ENCODE data around the gene ASPG.
A peak's percentile ranks its signal among the peaks of the same experiment; 100 is the strongest.

The ASPG gene

DNA sequence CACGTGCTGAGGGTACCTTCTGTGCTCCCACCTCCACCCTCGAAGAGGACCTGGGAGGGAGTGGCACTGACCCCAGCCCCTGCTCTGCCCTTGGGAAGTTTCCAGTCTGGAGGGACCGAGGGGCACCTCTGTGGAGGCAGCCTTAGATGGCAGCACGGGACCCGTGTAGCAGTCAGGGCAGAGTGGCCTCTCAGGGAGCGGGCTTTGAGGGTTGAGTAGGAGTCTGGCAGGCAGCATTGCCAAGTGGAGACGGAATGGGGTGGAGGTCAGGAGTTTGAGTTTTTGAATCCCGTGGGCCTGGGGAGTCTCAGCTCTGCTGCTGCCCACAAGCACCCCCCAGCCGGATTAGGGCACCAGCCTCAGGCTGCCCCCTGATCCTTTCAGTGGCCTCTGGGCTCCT is 74.5 kb downstream of the ASPG start:
- no peak for TF ChIP-seq Cebpa-rat (IDR thresholded peaks at IDR 0.05)
- Histone ChIP-seq H3K27me3 (no peaks in the 10 kb centered on the region), H3K4me1 (peaks cover 7 to 79% (median 44%) of the 10 kb centered on the region in 10 experiments; a peak in 19 of 20 replicates), H3K36me3 (peaks cover 0 to 10% (median 0%) of the 10 kb centered on the region in 11 experiments; a peak in 3 of 22 replicates), H3K9me3 (replicated peaks in 1 of 11) (no peaks in the 10 kb centered on the region), H4K20me1 (peaks cover 0 to 75% (median 17%) of the 10 kb centered on the region in 11 experiments; a peak in 15 of 22 replicates), H3K9ac (no peak overlapping the region), H3K4me2 (peak overlapping the region in 1 of 11 experiments; percentile 30; a peak in 1 of 22 replicates), H3K27ac (no peak overlapping the region), H3K4me3 (no peak overlapping the region)

DNA sequence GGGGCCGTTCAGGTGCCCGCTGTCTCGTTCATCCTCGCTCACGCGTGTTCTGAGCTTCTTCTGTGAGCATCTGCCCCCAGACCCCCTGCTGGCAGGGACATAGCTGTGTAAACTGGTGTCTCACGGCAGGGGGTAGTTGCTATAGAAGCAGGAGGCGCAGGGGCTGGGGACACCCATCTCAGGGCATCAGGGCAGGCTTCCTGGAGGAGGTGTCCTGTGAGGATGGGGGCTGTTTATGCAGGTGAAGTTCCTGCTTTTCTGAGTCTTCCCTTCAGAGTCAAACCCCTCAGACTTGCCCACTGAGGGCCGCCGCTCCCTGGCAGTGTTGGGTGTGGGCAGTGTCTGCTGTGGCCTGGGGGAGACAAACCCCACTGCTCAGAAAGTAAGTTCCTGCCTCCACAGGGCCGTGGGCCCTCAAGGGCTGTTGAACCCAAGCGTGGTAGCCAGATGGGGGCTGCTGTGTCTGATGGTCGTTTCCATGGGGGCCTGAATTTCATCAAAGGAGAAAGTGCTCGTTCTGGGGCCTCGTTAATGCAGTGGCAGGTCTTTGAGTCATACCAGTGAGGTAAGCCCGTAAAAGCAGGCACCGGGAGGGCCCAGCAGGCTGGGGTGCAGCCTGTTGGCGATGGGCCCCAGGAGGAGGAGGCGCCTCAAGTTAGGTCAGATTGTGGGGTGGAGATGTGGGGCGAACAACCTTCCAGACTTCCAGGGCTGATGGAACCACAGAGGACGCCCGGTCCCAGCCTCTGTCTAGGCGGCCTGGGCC is 76.3 kb downstream of the ASPG start:
- Histone ChIP-seq H3K27ac (no peak overlapping the region), H3K4me1 (peaks cover 8 to 79% (median 43%) of the 10 kb centered on the region in 10 experiments), H4K20me1 (peaks cover 0 to 71% (median 17%) of the 10 kb centered on the region in 11 experiments; a peak in 15 of 22 replicates), H3K36me3 (peaks cover 0 to 10% (median 0%) of the 10 kb centered on the region in 11 experiments; a peak in 3 of 22 replicates), H3K9ac (no peak overlapping the region), H3K27me3 (no peaks in the 10 kb centered on the region), H3K4me3 (no peak overlapping the region), H3K4me2 (no peak overlapping the region), H3K9me3 (replicated peaks in 1 of 11) (no peaks in the 10 kb centered on the region)
- TF ChIP-seq Cebpa-rat (IDR thresholded peaks at IDR 0.05): no peak

DNA sequence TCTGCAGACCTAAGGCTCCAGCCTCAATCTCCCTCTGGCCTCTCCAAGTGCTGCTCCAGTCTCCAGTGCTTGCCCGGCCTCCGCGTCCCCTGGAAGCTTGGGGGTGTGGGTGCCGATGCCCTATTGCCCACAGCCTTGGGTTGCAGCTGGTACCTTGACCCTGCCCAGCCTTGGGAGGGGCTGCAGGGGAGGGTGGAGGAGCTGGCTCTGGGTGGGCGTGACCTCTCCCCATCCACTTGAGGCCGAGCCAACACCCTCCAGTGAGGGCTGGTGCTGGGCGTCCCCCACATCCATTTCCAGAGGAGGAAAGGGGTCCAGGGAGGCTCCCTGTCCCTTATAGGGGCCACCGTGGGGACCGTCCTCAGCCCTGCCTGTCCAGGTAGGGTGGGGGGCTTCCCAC is 77.0 kb downstream of the ASPG start:
- no peaks in the 10 kb centered on the region for H3K9me3 ChIP-seq (replicated peaks in 1 of 11)
- H3K4me3 ChIP-seq: no peak overlapping the region
- peaks cover 0 to 6% (median 0%) of the 10 kb centered on the region in 11 experiments; a peak in 1 of 22 replicates for H3K27me3 ChIP-seq
- peaks cover 15 to 79% (median 46%) of the 10 kb centered on the region in 10 experiments for H3K4me1 ChIP-seq
- H4K20me1 ChIP-seq: peaks cover 0 to 75% (median 24%) of the 10 kb centered on the region in 11 experiments; a peak in 16 of 22 replicates
- no peak overlapping the region for H3K4me2 ChIP-seq
- no peak overlapping the region for H3K9ac ChIP-seq
- no peak for TF ChIP-seq Cebpa-rat (IDR thresholded peaks at IDR 0.05)
- H3K27ac ChIP-seq: no peak overlapping the region
- H3K36me3 ChIP-seq: peaks cover 0 to 9% (median 0%) of the 10 kb centered on the region in 11 experiments; a peak in 3 of 22 replicates

DNA sequence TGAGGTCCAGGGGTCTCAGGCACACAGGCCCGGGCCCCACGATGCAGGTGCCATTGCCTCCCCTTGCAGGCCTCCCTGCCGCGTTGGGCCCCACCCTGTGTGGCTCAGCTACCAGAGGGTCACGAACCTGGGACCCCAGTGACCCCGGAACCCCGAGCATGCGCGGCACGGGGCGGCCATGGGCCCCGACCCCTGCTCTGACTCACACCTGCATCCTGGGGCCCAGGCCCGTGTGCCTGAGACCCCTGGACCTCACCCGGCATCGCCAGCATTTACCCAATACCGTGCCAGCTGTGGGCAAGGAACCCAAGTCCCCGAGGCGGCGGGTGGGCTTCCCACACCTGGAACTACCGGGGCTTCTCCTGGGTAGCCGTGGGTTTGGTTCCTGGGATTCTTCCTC is 78.0 kb downstream of the ASPG start:
- peaks cover 22 to 80% (median 50%) of the 10 kb centered on the region in 10 experiments for H3K4me1 ChIP-seq

DNA sequence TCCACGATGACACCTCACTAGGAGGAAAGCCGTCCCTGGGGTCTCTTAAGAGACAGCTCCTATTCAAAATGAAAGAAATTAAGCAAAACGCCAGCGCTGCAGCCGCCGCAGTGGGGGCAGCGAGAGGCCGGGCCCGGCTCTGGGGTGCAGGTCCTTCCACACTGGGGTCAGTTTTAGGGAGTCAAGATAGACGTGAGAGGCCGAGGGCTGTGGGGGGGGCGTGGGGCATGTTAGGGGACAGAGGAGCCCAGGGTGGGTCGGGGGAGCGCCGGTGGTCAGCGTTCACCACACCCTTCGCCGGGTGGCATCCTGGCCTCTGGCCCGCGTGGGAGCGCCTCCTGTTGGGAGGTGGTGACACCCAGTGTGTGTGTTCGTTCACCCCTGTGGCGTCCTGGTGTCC is 78.5 kb downstream of the ASPG start:
- Histone ChIP-seq H3K4me1 (peaks cover 27 to 80% (median 51%) of the 10 kb centered on the region in 10 experiments), H3K4me3 (no peak overlapping the region), H3K27ac (no peak overlapping the region), H3K9ac (no peak overlapping the region), H3K4me2 (peak overlapping the region in 1 of 11 experiments; percentile 7; a peak in 3 of 22 replicates), H3K36me3 (no peaks in the 10 kb centered on the region; a peak in 1 of 22 replicates), H3K27me3 (peaks cover 0 to 10% (median 0%) of the 10 kb centered on the region in 11 experiments; a peak in 1 of 22 replicates), H3K9me3 (replicated peaks in 1 of 11) (no peaks in the 10 kb centered on the region), H4K20me1 (peaks cover 0 to 75% (median 32%) of the 10 kb centered on the region in 11 experiments; a peak in 17 of 22 replicates)
- TF ChIP-seq Cebpa-rat (IDR thresholded peaks at IDR 0.05): no peak

More for the DNA sequence above, 78.0 kb downstream of the ASPG start:
- H3K4me2 ChIP-seq: peak overlapping the region in 2 of 11 experiments; percentile 4 to 7; a peak in 2 of 22 replicates
- peaks cover 0 to 75% (median 27%) of the 10 kb centered on the region in 11 experiments; a peak in 17 of 22 replicates for H4K20me1 ChIP-seq
- H3K27me3 ChIP-seq: peaks cover 0 to 10% (median 0%) of the 10 kb centered on the region in 11 experiments; a peak in 1 of 22 replicates
- H3K4me3 ChIP-seq: no peak overlapping the region
- no peaks in the 10 kb centered on the region; a peak in 1 of 22 replicates for H3K36me3 ChIP-seq
- H3K9ac ChIP-seq: no peak overlapping the region
- no peak for TF ChIP-seq Cebpa-rat (IDR thresholded peaks at IDR 0.05)
- no peak overlapping the region for H3K27ac ChIP-seq
- H3K9me3 ChIP-seq (replicated peaks in 1 of 11): no peaks in the 10 kb centered on the region

- Histone ChIP-seq H3K36me3 (no peaks in the 10 kb centered on the region; a peak in 1 of 22 replicates), H3K27ac (no peak overlapping the region), H3K4me3 (no peak overlapping the region), H3K4me1 (peaks cover 30 to 80% (median 52%) of the 10 kb centered on the region in 10 experiments), H4K20me1 (peaks cover 0 to 75% (median 36%) of the 10 kb centered on the region in 11 experiments; a peak in 17 of 22 replicates), H3K9me3 (replicated peaks in 1 of 11) (no peaks in the 10 kb centered on the region), H3K27me3 (peaks cover 0 to 10% (median 0%) of the 10 kb centered on the region in 11 experiments; a peak in 1 of 22 replicates), H3K4me2 (peak overlapping the region in 2 of 11 experiments; percentile 6 to 7; a peak in 2 of 22 replicates), H3K9ac (no peak overlapping the region)
- no peak for TF ChIP-seq Cebpa-rat (IDR thresholded peaks at IDR 0.05)
Observed at GRCh38 chr14:104164512-104164911, 79.0 kb downstream of the ASPG start.

Measured in BLaER1 treated with 17β-estradiol and CSF1 and Interleukin-3, amounts not matched to agents 10 nM and 100 nM (cell line).